ENCODE data around the gene PPP2R5C. TPM values are rescaled to one million over a fixed set of nuclear protein-coding genes. Genes with fewer than 3 reads are reported as not detected.

PPP2R5C gene
- polyA plus RNA-seq, 3 donors: 61.9 to 72.5 (median 64.0) TPM

DNA sequence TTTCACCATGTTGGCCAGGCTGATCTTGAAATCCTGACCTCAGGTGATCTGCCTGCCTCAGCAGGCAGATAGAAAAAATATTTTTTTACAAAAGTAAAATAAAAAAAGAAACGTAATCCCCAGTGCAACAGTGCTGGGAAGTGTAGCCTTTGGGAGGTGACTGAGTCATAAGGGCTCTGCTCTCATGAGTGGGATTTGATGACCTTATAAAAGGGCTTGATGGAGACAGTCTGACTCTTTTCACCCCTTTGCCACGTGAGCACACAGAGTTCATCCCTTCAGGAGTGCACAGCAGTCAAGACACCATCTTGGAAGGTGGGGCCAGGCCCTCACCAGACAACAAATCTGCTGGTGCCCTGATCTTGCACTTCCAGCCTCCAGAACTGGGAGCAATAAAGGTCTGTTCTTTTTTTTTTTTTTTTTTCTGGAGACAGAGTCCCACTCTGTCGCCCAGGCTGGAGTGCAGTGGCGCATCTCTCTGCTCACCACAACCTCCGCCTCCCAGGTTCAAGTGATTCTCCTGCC, 178.2 kb downstream of the PPP2R5C start:
- Histone ChIP-seq H3K4me1 (ENCODE audit: control insufficient read depth in 1 of 2, insufficient read depth in 2 of 2, low read length in 2 of 2) (no peaks in the 10 kb centered on the region), H3K79me2 (ENCODE audit: insufficient read depth, low read length) (no peaks in the 10 kb centered on the region), H2AFZ (ENCODE audit: insufficient read depth, low read depth, low read length, poor library complexity, severe bottlenecking) (no peak overlapping the region), H3K9me3 (replicated peaks in 1 of 2; ENCODE audit: control insufficient read depth in 1 of 2, insufficient read depth in 1 of 2, low read length in 2 of 2) (peaks cover 0 to 2% of the 10 kb centered on the region in 2 donors), H3K4me3 (replicated peaks in 1 of 3; ENCODE audit: low read depth in 2 of 3, low read length in 3 of 3) (no peak overlapping the region), H3K27ac (ENCODE audit: low read depth in 1 of 2, low read length in 2 of 2) (no peak overlapping the region), H3K27me3 (ENCODE audit: control insufficient read depth in 2 of 2, insufficient read depth in 2 of 2, low read length in 2 of 2) (peaks cover 0 to 12% of the 10 kb centered on the region in 2 donors), H4K20me1 (ENCODE audit: insufficient read depth, low read length) (no peaks in the 10 kb centered on the region), H3K9ac (ENCODE audit: insufficient read depth, low read length, poor library complexity, severe bottlenecking) (no peak overlapping the region), H3K36me3 (replicated peaks in 1 of 2; ENCODE audit: control insufficient read depth in 1 of 2, insufficient read depth in 2 of 2, low read length in 2 of 2) (no peaks in the 10 kb centered on the region), H3K4me2 (replicated peaks; ENCODE audit: extremely low read depth, low read length, poor library complexity, severe bottlenecking) (no peak overlapping the region)
- Mint-ChIP-seq H3K4me1 (peaks cover 5% of the 10 kb centered on the region), H3K9me3 (peaks cover 0 to 9% (median 5%) of the 10 kb centered on the region in 7 donors), H3K36me3 (no peaks in the 10 kb centered on the region), H3K27ac (no peak overlapping the region), H3K27me3 (ENCODE audit: low read depth in 3 of 3) (peaks cover 26 to 58% (median 43%) of the 10 kb centered on the region in 3 donors), H3K4me3 (no peak overlapping the region)
- no peak for DNase-seq
- 79% methylated on average over 2 of the region's 5 CpGs for WGBS (ENCODE audit: insufficient coverage)
- TF ChIP-seq CTCF (IDR thresholded peaks at IDR 0.05): no peak
- intact Hi-C loops (cut with micrococcal nuclease): loop anchor here (10.0 kb wide), 2 partner anchors 95 to 175 kb away; partner anchors contain the start of gene PPP2R5C (in 2 of the 2)

GRCh38 chr14:101944451-101944850, 182.9 kb downstream of the PPP2R5C start:
- 60% methylated on average over 1 of the region's 5 CpGs for WGBS (ENCODE audit: insufficient coverage)
- DNase-seq: no peak
- H3K9ac ChIP-seq (ENCODE audit: insufficient read depth, low read length, poor library complexity, severe bottlenecking): no peak overlapping the region
- Mint-ChIP-seq H3K4me3 (peak overlapping the region in 1 of 2 donors; percentile 30), H3K4me1 (peaks cover 17% of the 10 kb centered on the region), H3K27me3 (ENCODE audit: low read depth in 3 of 3) (peaks cover 36 to 58% (median 50%) of the 10 kb centered on the region in 3 donors), H3K36me3 (peaks cover 0 to 7% of the 10 kb centered on the region in 2 donors), H3K27ac (no peak overlapping the region), H3K9me3 (peaks cover 0 to 7% (median 3%) of the 10 kb centered on the region in 7 donors)
- H3K36me3 ChIP-seq (replicated peaks in 1 of 2; ENCODE audit: control insufficient read depth in 1 of 2, insufficient read depth in 2 of 2, low read length in 2 of 2): no peaks in the 10 kb centered on the region
- peaks cover 16 to 18% of the 10 kb centered on the region in 2 donors for H3K4me1 ChIP-seq (ENCODE audit: control insufficient read depth in 1 of 2, insufficient read depth in 2 of 2, low read length in 2 of 2)
- no peak overlapping the region for H3K4me2 ChIP-seq (replicated peaks; ENCODE audit: extremely low read depth, low read length, poor library complexity, severe bottlenecking)
- H3K9me3 ChIP-seq (replicated peaks in 1 of 2; ENCODE audit: control insufficient read depth in 1 of 2, insufficient read depth in 1 of 2, low read length in 2 of 2): no peaks in the 10 kb centered on the region
- no peak for TF ChIP-seq CTCF (IDR thresholded peaks at IDR 0.05)
- H3K4me3 ChIP-seq (replicated peaks in 1 of 3; ENCODE audit: low read depth in 2 of 3, low read length in 3 of 3): no peak overlapping the region
- intact Hi-C loops (cut with micrococcal nuclease): loop anchor here (10.0 kb wide), 2 partner anchors 100 to 180 kb away; partner anchors contain the start of gene PPP2R5C (in 2 of the 2)
- H3K27ac ChIP-seq (ENCODE audit: low read depth in 1 of 2, low read length in 2 of 2): no peak overlapping the region
- H3K27me3 ChIP-seq (ENCODE audit: control insufficient read depth in 2 of 2, insufficient read depth in 2 of 2, low read length in 2 of 2): peaks cover 6 to 19% of the 10 kb centered on the region in 2 donors
- H4K20me1 ChIP-seq (ENCODE audit: insufficient read depth, low read length): no peaks in the 10 kb centered on the region
- H2AFZ ChIP-seq (ENCODE audit: insufficient read depth, low read depth, low read length, poor library complexity, severe bottlenecking): no peak overlapping the region
- H3K79me2 ChIP-seq (ENCODE audit: insufficient read depth, low read length): peaks cover 11% of the 10 kb centered on the region

Measured in CD14-positive monocyte (primary cell).